ENCODE results near the gene ZNF618. TPM values are rescaled to one million over a fixed set of nuclear protein-coding genes. Genes with fewer than 3 reads are reported as not detected.

The ZNF618 gene
- total RNA-seq, 1 experiment from 2014 or later: 4.2 TPM

DNA sequence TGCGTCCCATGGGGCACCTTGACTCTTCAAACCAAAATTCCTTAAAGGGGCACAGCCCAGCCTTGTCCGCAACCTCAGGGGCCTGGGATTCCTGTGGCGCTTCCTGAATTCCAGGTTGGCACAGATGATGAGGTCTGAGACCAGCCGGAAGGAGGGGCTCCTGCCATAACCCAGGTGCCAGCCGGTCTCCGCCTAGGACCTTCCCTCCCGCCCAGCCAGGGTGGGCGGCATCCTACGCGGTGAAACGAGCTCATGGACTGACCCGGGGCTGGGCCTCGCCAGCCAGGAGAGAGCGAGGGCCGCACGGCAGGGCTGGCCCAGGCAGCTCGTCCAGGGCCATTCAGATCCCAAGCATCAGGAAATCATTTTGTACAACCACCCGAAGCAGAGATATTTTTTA lies 179.0 kb downstream of the ZNF618 start:
- POLR2A ChIA-PET (ENCODE audit: unreplicated experiment): no interaction called here
- intact Hi-C loops (cut with micrococcal nuclease): no loop called here

DNA sequence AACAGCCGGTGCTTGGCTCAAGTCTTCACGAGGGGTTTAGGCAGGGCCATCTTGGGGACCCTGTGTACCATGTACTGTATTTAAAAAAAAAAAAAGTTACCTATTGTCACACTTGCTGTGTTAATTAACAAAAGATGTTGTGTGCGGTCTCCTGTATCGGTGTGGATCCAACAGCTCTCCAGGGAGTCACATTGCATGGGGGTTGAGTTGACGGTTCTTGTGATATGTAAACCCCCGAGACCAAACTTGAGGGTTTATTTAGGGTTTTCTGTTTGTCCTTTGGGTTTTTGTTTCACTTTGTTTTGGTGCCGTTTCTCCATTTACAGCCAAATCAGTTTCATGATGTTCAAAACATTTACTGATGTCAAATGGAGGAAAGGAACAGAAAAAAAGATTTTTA lies 179.8 kb downstream of the ZNF618 start:
- TF ChIP-seq, protein P1, sequence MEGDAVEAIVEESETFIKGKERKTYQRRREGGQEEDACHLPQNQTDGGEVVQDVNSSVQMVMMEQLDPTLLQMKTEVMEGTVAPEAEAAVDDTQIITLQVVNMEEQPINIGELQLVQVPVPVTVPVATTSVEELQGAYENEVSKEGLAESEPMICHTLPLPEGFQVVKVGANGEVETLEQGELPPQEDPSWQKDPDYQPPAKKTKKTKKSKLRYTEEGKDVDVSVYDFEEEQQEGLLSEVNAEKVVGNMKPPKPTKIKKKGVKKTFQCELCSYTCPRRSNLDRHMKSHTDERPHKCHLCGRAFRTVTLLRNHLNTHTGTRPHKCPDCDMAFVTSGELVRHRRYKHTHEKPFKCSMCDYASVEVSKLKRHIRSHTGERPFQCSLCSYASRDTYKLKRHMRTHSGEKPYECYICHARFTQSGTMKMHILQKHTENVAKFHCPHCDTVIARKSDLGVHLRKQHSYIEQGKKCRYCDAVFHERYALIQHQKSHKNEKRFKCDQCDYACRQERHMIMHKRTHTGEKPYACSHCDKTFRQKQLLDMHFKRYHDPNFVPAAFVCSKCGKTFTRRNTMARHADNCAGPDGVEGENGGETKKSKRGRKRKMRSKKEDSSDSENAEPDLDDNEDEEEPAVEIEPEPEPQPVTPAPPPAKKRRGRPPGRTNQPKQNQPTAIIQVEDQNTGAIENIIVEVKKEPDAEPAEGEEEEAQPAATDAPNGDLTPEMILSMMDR (conservative IDR thresholded peaks at IDR 0.05; ENCODE audit: low read depth, low read length): no peak
- TF ChIP-seq EZH2 (IDR thresholded peaks at IDR 0.05; ENCODE audit: low read length, unreplicated experiment): no peak
- TF ChIP-seq EZH2phosphoT487 (IDR thresholded peaks at IDR 0.05; ENCODE audit: borderline replicate concordance, low read length): no peak
- no peaks in the 10 kb centered on the region for H3K9me2 ChIP-seq (replicated peaks; ENCODE audit: low read length)
- no peak overlapping the region for H3K9ac ChIP-seq (ENCODE audit: low read length)
- ChIA-PET CTCF (no interaction called here), POLR2A (ENCODE audit: unreplicated experiment) (no interaction called here)
- intact Hi-C loops (cut with micrococcal nuclease): no loop called here
- DNase-seq: no peak
- no peaks in the 10 kb centered on the region for H3F3A ChIP-seq (ENCODE audit: low read length, unreplicated experiment)
- no peak for ATAC-seq
- no peaks in the 10 kb centered on the region for H3K36me3 ChIP-seq (ENCODE audit: low read depth, low read length)
- no peak overlapping the region for H3K4me2 ChIP-seq (ENCODE audit: low read length)
- no peaks in the 10 kb centered on the region for H3K79me2 ChIP-seq (ENCODE audit: low read length)
- H3K9me3 ChIP-seq (ENCODE audit: low read length): no peaks in the 10 kb centered on the region
- H3K27ac ChIP-seq (ENCODE audit: low read length): no peak overlapping the region
- H4K20me1 ChIP-seq (ENCODE audit: low read length): no peaks in the 10 kb centered on the region
- H2AFZ ChIP-seq (ENCODE audit: low read length): no peak overlapping the region
- no TSS peak for BruUV-seq (replicated peaks)
- no peaks in the 10 kb centered on the region for H3K4me1 ChIP-seq (ENCODE audit: insufficient read depth, low read length)
- H3K27me3 ChIP-seq (ENCODE audit: low read length): no peaks in the 10 kb centered on the region
- no peak overlapping the region for H3K4me3 ChIP-seq (ENCODE audit: low read length)

More for the DNA sequence above, 179.0 kb downstream of the ZNF618 start:
- Histone ChIP-seq H3K9ac (ENCODE audit: low read length) (no peak overlapping the region), H3K4me1 (ENCODE audit: insufficient read depth, low read length) (no peaks in the 10 kb centered on the region), H3K27me3 (ENCODE audit: low read length) (no peaks in the 10 kb centered on the region), H4K20me1 (ENCODE audit: low read length) (no peaks in the 10 kb centered on the region), H3K9me2 (replicated peaks; ENCODE audit: low read length) (no peaks in the 10 kb centered on the region), H2AFZ (ENCODE audit: low read length) (no peak overlapping the region), H3F3A (ENCODE audit: low read length, unreplicated experiment) (no peaks in the 10 kb centered on the region), H3K79me2 (ENCODE audit: low read length) (no peaks in the 10 kb centered on the region), H3K4me2 (ENCODE audit: low read length) (no peak overlapping the region), H3K36me3 (ENCODE audit: low read depth, low read length) (no peaks in the 10 kb centered on the region), H3K9me3 (ENCODE audit: low read length) (no peaks in the 10 kb centered on the region), H3K27ac (ENCODE audit: low read length) (no peak overlapping the region), H3K4me3 (ENCODE audit: low read length) (no peak overlapping the region)
- CTCF ChIA-PET: no interaction called here
- no peak for DNase-seq
- BruUV-seq (replicated peaks): no TSS peak
- TF ChIP-seq, protein P1 (conservative IDR thresholded peaks at IDR 0.05; ENCODE audit: low read depth, low read length): no peak
- TF ChIP-seq EZH2 (IDR thresholded peaks at IDR 0.05; ENCODE audit: low read length, unreplicated experiment) (no peak), EZH2phosphoT487 (IDR thresholded peaks at IDR 0.05; ENCODE audit: borderline replicate concordance, low read length) (no peak)
- ATAC-seq: no peak

GRCh38 chr9:114056527-114056926 lies 180.4 kb downstream of the ZNF618 start:
- H3K9me3 ChIP-seq (ENCODE audit: low read length): no peaks in the 10 kb centered on the region
- no peak overlapping the region for H3K9ac ChIP-seq (ENCODE audit: low read length)
- no peak overlapping the region for H3K4me2 ChIP-seq (ENCODE audit: low read length)
- ATAC-seq (no peak), DNase-seq (no peak)
- no peaks in the 10 kb centered on the region for H3K9me2 ChIP-seq (replicated peaks; ENCODE audit: low read length)
- no peaks in the 10 kb centered on the region for H3K36me3 ChIP-seq (ENCODE audit: low read depth, low read length)
- H3F3A ChIP-seq (ENCODE audit: low read length, unreplicated experiment): no peaks in the 10 kb centered on the region
- no peaks in the 10 kb centered on the region for H3K4me1 ChIP-seq (ENCODE audit: insufficient read depth, low read length)
- intact Hi-C loops (cut with micrococcal nuclease): no loop called here
- H3K79me2 ChIP-seq (ENCODE audit: low read length): no peaks in the 10 kb centered on the region
- TF ChIP-seq, protein P1 (conservative IDR thresholded peaks at IDR 0.05; ENCODE audit: low read depth, low read length): no peak
- no peaks in the 10 kb centered on the region for H3K27me3 ChIP-seq (ENCODE audit: low read length)
- CTCF ChIA-PET: no interaction called here
- H3K27ac ChIP-seq (ENCODE audit: low read length): no peak overlapping the region
- no peak overlapping the region for H2AFZ ChIP-seq (ENCODE audit: low read length)
- H4K20me1 ChIP-seq (ENCODE audit: low read length): no peaks in the 10 kb centered on the region
- POLR2A ChIA-PET (ENCODE audit: unreplicated experiment): no interaction called here
- no peak overlapping the region for H3K4me3 ChIP-seq (ENCODE audit: low read length)
- no TSS peak for BruUV-seq (replicated peaks)

Data from PC-3 (cell line).